CD4-positive, CD25-positive, alpha-beta regulatory T cell (primary cell): ENCODE measurements around the gene DNAJC6. TPM values are rescaled to one million over a fixed set of nuclear protein-coding genes. Genes with fewer than 3 reads are reported as not detected.
A peak's percentile ranks its signal among the peaks of the same experiment; 100 is the strongest.

ENCODE experiments used
- ATAC-seq, 2 donors: fragments of 150-1000 bp; cut with Tn5 transposase; one replicate each; pipeline ENCODE4 v1.10.0; 2021; ENCODE audit warnings: low read depth in 2 of 2, moderate number of reproducible peaks in 2 of 2, moderate library complexity in 1 of 2
- DNase-seq, 3 donors: peaks; one replicate each; pipeline versions ENCODE4 v3.0.0 to v3.0.0-alpha.2; 2012 to 2022; ENCODE audit warnings: mixed read lengths in 1 of 3
- H3K27ac ChIP-seq: one replicate; pipeline ENCODE4 v1.7.0; 2013; ENCODE audit warnings: mild to moderate bottlenecking, low read length; ENCODE audit not compliant: insufficient read depth, poor library complexity, severe bottlenecking
- H3K27me3 ChIP-seq: one replicate; pipeline ENCODE4 v1.7.0; 2013; ENCODE audit warnings: low read length; ENCODE audit not compliant: control insufficient read depth, insufficient read depth
- H3K36me3 ChIP-seq: one replicate; pipeline ENCODE4 v1.7.0; 2013; ENCODE audit warnings: mild to moderate bottlenecking, low read length, moderate library complexity; ENCODE audit not compliant: control insufficient read depth, insufficient read depth
- H3K4me1 ChIP-seq: 2 replicates; pipeline ENCODE4 v1.7.0; 2013; ENCODE audit warnings: mild to moderate bottlenecking, low read length; ENCODE audit not compliant: insufficient read depth, control insufficient read depth, poor library complexity, severe bottlenecking
- H3K4me3 ChIP-seq: one replicate; pipeline ENCODE4 v1.7.0; 2013; ENCODE audit warnings: low read depth, mild to moderate bottlenecking, low read length, moderate library complexity
- H3K9me3 ChIP-seq, 2 experiments: 1 replicate in 1 of 2; 2 replicates in 1 of 2; pipeline ENCODE4 v1.7.0; 2013; ENCODE audit warnings: low read length in 2 of 2, mild to moderate bottlenecking in 1 of 2, moderate library complexity in 1 of 2; ENCODE audit not compliant: control insufficient read depth in 2 of 2
- H3K27ac Mint-ChIP-seq, 3 donors: one replicate each; pipeline ENCODE4 v1.8.0; 2020 to 2022; ENCODE audit warnings: mild to moderate bottlenecking in 3 of 3, mixed read lengths in 3 of 3, moderate library complexity in 2 of 3
- H3K27me3 Mint-ChIP-seq: one replicate; pipeline ENCODE4 v1.8.0; 2022; ENCODE audit warnings: mild to moderate bottlenecking, mixed read lengths
- H3K36me3 Mint-ChIP-seq: one replicate; pipeline ENCODE4 v1.8.0; 2020; ENCODE audit warnings: mixed read lengths
- H3K4me1 Mint-ChIP-seq, 4 donors: one replicate each; pipeline ENCODE4 v1.8.0; 2020 to 2022; ENCODE audit warnings: mixed read lengths in 4 of 4, mild to moderate bottlenecking in 1 of 4
- H3K4me3 Mint-ChIP-seq, 4 donors: one replicate each; pipeline ENCODE4 v1.8.0; 2020 to 2022; ENCODE audit warnings: mild to moderate bottlenecking in 4 of 4, mixed read lengths in 4 of 4, moderate library complexity in 3 of 4
- H3K9me3 Mint-ChIP-seq, 7 donors: one replicate each; pipeline ENCODE4 v1.8.0; 2020 to 2022; ENCODE audit warnings: mixed read lengths in 7 of 7, mild to moderate bottlenecking in 3 of 7, moderate library complexity in 2 of 7
- polyA plus RNA-seq, 4 donors: library from polyadenylated mRNA; unstranded; fragments of 300-500 nt; fragmentation: Illumina TruSeq; gene quantifications; one replicate each; pipeline ENCODE4 v1.2.3, GENCODE V29; 2021
- total RNA-seq: library from RNA; stranded (reverse); gene quantifications from one replicate; pipeline ENCODE4 v1.2.3, GENCODE V29; 2022

The DNAJC6 gene
- total and polyA plus RNA-seq, 5 donors from 2014 or later = 0.07 to 1.9 (median 0.82) TPM; not detected in 1

DNA sequence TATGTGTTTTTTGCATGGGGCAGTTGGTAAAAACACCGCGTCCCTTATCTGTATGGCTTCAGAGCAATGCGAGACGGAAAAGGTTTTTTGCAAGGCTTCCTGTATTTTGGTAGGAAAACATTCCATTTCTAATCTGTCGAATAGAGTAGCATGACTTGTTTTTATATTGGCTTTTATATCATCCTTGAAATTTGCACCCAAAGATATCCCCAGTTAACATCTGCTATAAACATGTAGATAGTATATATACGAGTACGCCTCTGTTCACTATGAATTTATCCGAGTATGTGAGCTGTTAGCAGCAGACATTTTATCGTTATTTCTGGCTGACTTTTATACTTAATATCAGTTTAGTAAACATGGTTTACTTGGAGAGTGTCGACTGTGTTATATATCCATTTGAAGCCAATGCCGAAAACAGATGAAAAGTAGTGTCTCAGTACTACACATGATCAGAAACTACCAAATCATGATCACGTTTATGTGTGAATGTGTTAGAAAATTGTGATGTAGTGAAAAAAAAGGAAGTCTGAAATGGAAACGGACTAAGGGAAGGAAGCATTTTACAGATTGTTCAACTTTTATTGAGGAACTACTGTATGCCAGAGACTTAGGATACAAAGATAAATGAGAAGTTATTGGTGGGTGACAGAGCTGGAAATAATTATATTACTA is 112.1 kb downstream of the DNAJC6 start:
- H3K36me3 Mint-ChIP-seq = peaks cover 13% of the 10 kb centered on the region
- H3K27ac Mint-ChIP-seq = no peak overlapping the region
- no peaks in the 10 kb centered on the region for H3K27me3 Mint-ChIP-seq
- Histone ChIP-seq H3K9me3 (no peaks in the 10 kb centered on the region), H3K36me3 (peaks cover 12% of the 10 kb centered on the region), H3K27ac (no peak overlapping the region), H3K4me1 (peaks cover 20% of the 10 kb centered on the region), H3K27me3 (peaks cover under 1% of the 10 kb centered on the region), H3K4me3 (peak overlapping the region; percentile 84)
- no peaks in the 10 kb centered on the region for H3K9me3 Mint-ChIP-seq
- ATAC-seq (no peak), DNase-seq (peak in 1 of 3 donors; percentile 23)
- H3K4me3 Mint-ChIP-seq = no peak overlapping the region
- peaks cover 15 to 27% (median 17%) of the 10 kb centered on the region in 4 donors for H3K4me1 Mint-ChIP-seq

DNA sequence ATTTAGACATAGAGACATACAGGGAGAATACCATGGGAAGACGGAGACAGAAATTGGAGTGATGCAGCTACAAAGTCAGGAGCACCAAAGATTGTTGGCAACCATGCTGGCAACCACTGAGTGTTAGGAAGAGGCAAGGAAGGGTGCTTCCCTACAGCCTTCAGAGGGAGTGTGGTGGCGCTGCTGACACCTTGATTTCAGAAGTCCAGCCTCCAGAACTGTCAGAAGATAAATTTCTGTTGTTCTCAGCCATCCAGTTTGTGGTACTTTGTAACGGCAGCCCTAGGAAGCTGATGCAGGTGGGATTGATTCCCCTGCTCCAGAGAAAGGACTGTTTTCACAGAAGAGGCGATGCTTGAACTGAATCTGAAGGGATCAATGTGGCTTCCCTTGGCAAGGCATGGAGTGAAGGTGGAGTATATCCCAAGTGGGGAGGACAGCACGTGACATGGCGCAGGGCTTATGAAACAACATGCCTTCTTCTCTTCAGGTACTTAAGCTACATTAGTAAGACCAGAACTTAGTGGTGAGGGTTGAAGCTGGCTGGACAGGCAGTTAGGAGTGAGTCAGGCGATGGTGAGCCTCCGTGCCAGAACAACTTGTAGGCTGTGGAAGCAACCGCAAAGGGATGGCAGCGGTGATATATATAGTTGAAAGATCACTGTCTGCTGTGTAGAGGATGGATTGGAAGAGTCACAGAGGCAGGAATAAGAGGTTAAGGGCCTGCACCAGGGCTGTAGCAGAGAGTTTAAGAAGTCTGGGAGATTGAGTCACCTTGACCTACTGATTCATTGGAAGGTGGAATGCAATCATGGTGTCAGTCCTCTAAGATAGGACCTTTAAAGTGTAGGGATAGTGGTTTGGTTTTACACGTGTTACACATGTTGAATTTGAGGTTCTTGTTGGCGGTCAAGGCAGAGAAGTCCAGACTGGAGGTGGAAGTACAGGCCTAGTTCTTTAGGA is 113.2 kb downstream of the DNAJC6 start:
- Mint-ChIP-seq H3K36me3 (peaks cover 14% of the 10 kb centered on the region), H3K9me3 (no peaks in the 10 kb centered on the region), H3K4me3 (peak overlapping the region in 1 of 4 donors; percentile 8), H3K27ac (no peak overlapping the region), H3K27me3 (no peaks in the 10 kb centered on the region), H3K4me1 (peaks cover 15 to 28% (median 17%) of the 10 kb centered on the region in 4 donors)
- DNase-seq = no peak
- no peak for ATAC-seq
- Histone ChIP-seq H3K4me3 (peak overlapping the region; percentile 84), H3K36me3 (peaks cover 12% of the 10 kb centered on the region), H3K27me3 (no peaks in the 10 kb centered on the region), H3K4me1 (peaks cover 20% of the 10 kb centered on the region), H3K9me3 (no peaks in the 10 kb centered on the region), H3K27ac (no peak overlapping the region)

DNA sequence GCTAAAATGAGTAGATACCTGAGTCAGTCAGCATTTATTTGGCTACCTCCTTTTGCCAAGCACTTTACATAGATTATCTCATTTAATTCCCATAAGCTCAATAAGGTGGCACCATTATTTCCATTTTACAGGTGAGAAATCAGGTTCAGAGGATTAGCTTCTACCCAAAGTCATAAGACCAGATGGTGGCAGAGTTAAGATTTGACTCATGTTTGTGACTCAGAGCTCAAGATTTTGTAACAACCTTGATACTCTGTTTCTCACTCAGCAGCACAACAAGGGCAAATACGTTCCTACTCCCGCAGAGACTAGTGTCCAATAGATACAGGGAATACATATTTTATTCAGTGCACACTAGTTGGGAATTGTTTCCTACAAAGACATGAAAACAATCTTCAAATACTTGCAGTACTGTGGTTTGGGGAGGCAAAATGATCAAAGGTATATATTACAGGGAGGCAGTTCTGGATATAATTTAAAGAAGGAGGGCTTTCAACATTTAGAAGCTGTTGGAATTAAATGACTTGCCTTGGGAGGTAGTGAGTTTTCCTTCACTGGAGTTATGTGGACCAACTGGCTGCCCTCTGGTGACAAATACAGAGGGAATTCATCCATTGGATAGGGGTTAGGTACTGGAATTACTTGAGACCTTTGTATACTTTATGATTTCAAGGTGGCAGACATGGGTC is 114.7 kb downstream of the DNAJC6 start:
- Mint-ChIP-seq H3K4me3 (peak overlapping the region in 1 of 4 donors; percentile 27), H3K27ac (peak overlapping the region in 2 of 3 donors; percentile 18 to 93)
- H3K27ac ChIP-seq = no peak overlapping the region

DNA sequence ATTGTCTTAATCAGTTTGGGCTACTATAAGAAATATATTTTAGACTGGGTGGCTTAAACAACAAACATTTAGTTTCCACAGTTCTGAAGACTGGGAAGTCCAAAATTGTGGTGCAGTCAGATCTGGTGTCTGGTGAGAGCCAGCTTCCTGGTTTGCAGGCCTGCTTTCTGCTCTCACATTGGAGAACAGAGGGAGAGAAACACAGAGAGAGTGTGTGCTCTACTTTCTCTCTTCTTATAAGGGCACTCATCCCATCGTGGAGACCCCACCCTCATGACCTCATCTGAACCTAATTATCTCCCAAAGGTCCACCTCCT is 115.2 kb downstream of the DNAJC6 start:
- Histone ChIP-seq H3K27me3 (no peaks in the 10 kb centered on the region), H3K4me3 (no peak overlapping the region), H3K4me1 (peaks cover 18% of the 10 kb centered on the region), H3K36me3 (peaks cover 26% of the 10 kb centered on the region), H3K27ac (no peak overlapping the region), H3K9me3 (no peaks in the 10 kb centered on the region)
- DNase-seq = no peak
- no peak for ATAC-seq
- no peaks in the 10 kb centered on the region for H3K9me3 Mint-ChIP-seq
- no peaks in the 10 kb centered on the region for H3K27me3 Mint-ChIP-seq
- no peak overlapping the region for H3K4me3 Mint-ChIP-seq
- H3K4me1 Mint-ChIP-seq = peaks cover 8 to 20% (median 14%) of the 10 kb centered on the region in 4 donors
- H3K27ac Mint-ChIP-seq = peak overlapping the region; percentile 9 to 93 (median 18)
- peaks cover 17% of the 10 kb centered on the region for H3K36me3 Mint-ChIP-seq

More for the DNA sequence above, 114.7 kb downstream of the DNAJC6 start:
- DNase-seq (peak in 1 of 3 donors; percentile 76), ATAC-seq (no peak)
- Histone ChIP-seq H3K4me3 (no peak overlapping the region), H3K27me3 (no peaks in the 10 kb centered on the region), H3K4me1 (peaks cover 20% of the 10 kb centered on the region), H3K36me3 (peaks cover 23% of the 10 kb centered on the region), H3K9me3 (no peaks in the 10 kb centered on the region)
- H3K27me3 Mint-ChIP-seq = no peaks in the 10 kb centered on the region
- no peaks in the 10 kb centered on the region for H3K9me3 Mint-ChIP-seq
- H3K36me3 Mint-ChIP-seq = peaks cover 17% of the 10 kb centered on the region
- H3K4me1 Mint-ChIP-seq = peaks cover 12 to 24% (median 16%) of the 10 kb centered on the region in 4 donors

DNA sequence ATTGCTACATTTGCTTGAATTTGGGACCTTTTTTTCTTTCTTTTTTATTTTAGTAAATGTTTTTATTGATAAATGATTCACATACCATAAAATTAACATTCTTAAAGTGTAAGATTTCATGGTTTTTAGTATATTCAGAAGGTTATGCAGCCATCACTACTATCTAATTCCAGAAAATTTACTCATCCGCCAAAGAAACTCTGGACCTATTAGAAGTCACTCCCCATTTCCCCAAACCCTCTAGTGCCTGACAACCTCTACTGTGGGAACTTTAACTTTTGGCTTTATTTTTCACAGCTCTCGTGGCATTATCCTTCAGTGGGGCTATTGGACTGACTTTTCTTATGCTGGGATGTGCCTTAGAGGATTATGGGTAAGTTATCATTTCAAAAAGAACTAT is 115.7 kb downstream of the DNAJC6 start:
- Histone ChIP-seq H3K4me1 (peaks cover 14% of the 10 kb centered on the region), H3K27me3 (no peaks in the 10 kb centered on the region), H3K4me3 (no peak overlapping the region), H3K36me3 (peaks cover 26% of the 10 kb centered on the region), H3K9me3 (no peaks in the 10 kb centered on the region), H3K27ac (no peak overlapping the region)
- Mint-ChIP-seq H3K36me3 (peaks cover 21% of the 10 kb centered on the region), H3K27me3 (no peaks in the 10 kb centered on the region), H3K9me3 (no peaks in the 10 kb centered on the region), H3K27ac (no peak overlapping the region), H3K4me3 (peak overlapping the region in 1 of 4 donors; percentile 22), H3K4me1 (peaks cover 3 to 19% (median 12%) of the 10 kb centered on the region in 4 donors)
- DNase-seq = no peak
- ATAC-seq = no peak

DNA sequence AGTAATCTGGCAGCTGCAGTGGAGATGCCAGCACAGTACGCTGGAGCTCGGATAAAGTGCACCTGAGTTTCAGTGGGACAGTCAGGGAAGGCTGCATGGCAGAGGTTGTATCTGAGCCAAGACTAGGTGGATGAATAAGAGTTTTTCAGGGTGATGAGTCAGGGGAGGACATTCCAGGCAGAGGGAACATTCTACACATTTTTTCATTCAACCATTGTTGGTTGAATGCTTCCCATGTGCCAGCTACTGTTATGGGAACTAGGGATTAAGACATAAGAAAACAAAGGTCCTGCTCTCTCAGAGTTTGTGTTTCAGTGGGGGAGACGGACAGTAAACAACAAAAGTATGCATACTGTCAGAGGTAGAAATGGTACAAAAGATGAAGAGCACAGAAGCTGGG is 116.4 kb downstream of the DNAJC6 start:
- H3K4me1 ChIP-seq = peaks cover 14% of the 10 kb centered on the region
- peak overlapping the region in 1 of 4 donors; percentile 49 for H3K4me3 Mint-ChIP-seq
- DNase-seq (no peak), ATAC-seq (no peak)
- H3K36me3 ChIP-seq = peaks cover 32% of the 10 kb centered on the region
- no peaks in the 10 kb centered on the region for H3K27me3 Mint-ChIP-seq
- H3K4me3 ChIP-seq = no peak overlapping the region
- no peaks in the 10 kb centered on the region for H3K27me3 ChIP-seq
- H3K4me1 Mint-ChIP-seq = peaks cover under 1 to 19% (median 13%) of the 10 kb centered on the region in 4 donors
- H3K27ac Mint-ChIP-seq = no peak overlapping the region
- peaks cover 21% of the 10 kb centered on the region for H3K36me3 Mint-ChIP-seq
- H3K27ac ChIP-seq = no peak overlapping the region
- H3K9me3 Mint-ChIP-seq = no peaks in the 10 kb centered on the region
- no peaks in the 10 kb centered on the region for H3K9me3 ChIP-seq

DNA sequence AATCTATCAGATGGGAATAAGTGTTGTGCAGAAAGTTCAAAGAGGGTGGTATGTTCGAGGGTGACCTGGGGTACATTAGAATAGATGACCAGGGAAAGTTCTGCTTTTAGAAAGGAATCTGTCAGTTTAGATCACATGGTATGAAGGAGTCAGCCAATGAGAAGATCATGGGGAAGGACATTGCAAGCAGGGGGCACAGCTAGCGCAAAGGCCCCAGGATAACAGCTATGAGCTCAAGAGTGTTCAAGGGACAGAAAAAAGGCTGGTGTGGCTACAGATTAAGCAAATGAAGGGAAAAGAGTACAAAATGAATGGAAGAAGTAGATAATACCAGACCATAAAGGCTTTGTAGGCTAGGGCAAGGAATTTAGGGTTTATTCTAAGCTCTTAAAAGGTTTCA is 119.7 kb downstream of the DNAJC6 start:
- Histone ChIP-seq H3K36me3 (peaks cover 39% of the 10 kb centered on the region), H3K4me1 (peaks cover 6% of the 10 kb centered on the region), H3K27me3 (no peaks in the 10 kb centered on the region), H3K27ac (no peak overlapping the region), H3K4me3 (no peak overlapping the region), H3K9me3 (no peaks in the 10 kb centered on the region)
- peak overlapping the region in 2 of 3 donors; percentile 36 to 76 for H3K27ac Mint-ChIP-seq
- H3K4me1 Mint-ChIP-seq = peaks cover 16 to 24% (median 18%) of the 10 kb centered on the region in 4 donors
- DNase-seq (no peak), ATAC-seq (no peak)
- no peaks in the 10 kb centered on the region for H3K9me3 Mint-ChIP-seq
- no peak overlapping the region for H3K4me3 Mint-ChIP-seq
- peaks cover 29% of the 10 kb centered on the region for H3K36me3 Mint-ChIP-seq
- no peaks in the 10 kb centered on the region for H3K27me3 Mint-ChIP-seq
